Immature natural killer cell (primary cell): Measurements from ENCODE around the gene RHEBL1. TPM values are rescaled to one million over a fixed set of nuclear protein-coding genes. Genes with fewer than 3 reads are reported as not detected.
A peak's percentile ranks its signal among the peaks of the same experiment; 100 is the strongest.
"Not testable (repeated sequence)": the region's sequence is repeated elsewhere in the genome, so short reads cannot be mapped to it uniquely, and the experiment has no call there.

Experiments used
- DNase-seq, 3 donors: peaks; one replicate each; pipeline ENCODE4 v3.0.0; 2022; ENCODE audit warnings: mixed read lengths in 1 of 3
- H3K27ac Mint-ChIP-seq, 6 donors: one replicate each; pipeline ENCODE4 v1.8.0; 2020; ENCODE audit warnings: mixed read lengths in 6 of 6, mild to moderate bottlenecking in 5 of 6, inconsistent platforms in 4 of 6, moderate library complexity in 3 of 6
- H3K27me3 Mint-ChIP-seq, 3 donors: one replicate each; pipeline ENCODE4 v1.8.0; 2020 to 2021; ENCODE audit warnings: low read depth in 3 of 3, mild to moderate bottlenecking in 3 of 3, mixed read lengths in 3 of 3, moderate library complexity in 3 of 3, inconsistent platforms in 1 of 3
- H3K36me3 Mint-ChIP-seq, 3 donors: one replicate each; pipeline ENCODE4 v1.8.0; 2020; ENCODE audit warnings: mixed read lengths in 3 of 3, inconsistent platforms in 2 of 3, mild to moderate bottlenecking in 2 of 3
- H3K4me1 Mint-ChIP-seq, 2 donors: one replicate each; pipeline ENCODE4 v1.8.0; 2020; ENCODE audit warnings: inconsistent platforms in 2 of 2, mild to moderate bottlenecking in 2 of 2, mixed read lengths in 2 of 2, moderate library complexity in 1 of 2
- H3K4me3 Mint-ChIP-seq, 5 donors: one replicate each; pipeline ENCODE4 v1.8.0; 2020; ENCODE audit warnings: mild to moderate bottlenecking in 5 of 5, mixed read lengths in 5 of 5, inconsistent platforms in 3 of 5, moderate library complexity in 3 of 5
- H3K9me3 Mint-ChIP-seq, 6 donors: one replicate each; pipeline ENCODE4 v1.8.0; 2020; ENCODE audit warnings: mild to moderate bottlenecking in 6 of 6, mixed read lengths in 6 of 6, inconsistent platforms in 4 of 6, moderate library complexity in 3 of 6
- polyA plus RNA-seq, 3 donors: library from polyadenylated mRNA; unstranded; fragments of 300-500 nt; fragmentation: Illumina TruSeq; gene quantifications; one replicate each; pipeline ENCODE4 v1.2.3, GENCODE V29; 2021

Gene RHEBL1
- polyA plus RNA-seq, 3 donors from 2014 or later, result 11.0 to 22.5 (median 16.5) TPM

DNA sequence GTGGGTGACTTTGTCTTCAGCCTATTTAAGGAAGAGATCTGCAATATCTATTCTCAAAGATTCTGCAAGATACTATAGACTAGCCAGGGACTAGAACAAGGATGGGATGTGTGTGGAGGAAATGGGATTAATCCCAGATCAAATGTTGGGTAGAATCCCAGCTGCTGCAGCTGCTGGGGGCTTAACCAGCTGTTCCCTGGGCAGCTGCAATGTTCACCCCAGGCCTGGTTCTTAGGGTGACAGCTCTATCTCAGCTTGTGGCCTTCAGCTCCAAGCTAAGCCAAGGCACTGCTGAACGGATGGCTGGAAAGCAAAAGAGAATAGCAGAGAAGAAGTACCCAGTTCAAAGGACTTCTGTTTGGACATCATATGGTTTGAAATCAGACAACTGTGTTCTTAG is 10.0 kb upstream of the RHEBL1 start:
- no peak overlapping the region for H3K4me3 Mint-ChIP-seq
- no peak for DNase-seq
- H3K36me3 Mint-ChIP-seq, result no peaks in the 10 kb centered on the region
- peaks cover 2 to 7% (median 6%) of the 10 kb centered on the region in 3 donors for H3K27me3 Mint-ChIP-seq
- no peak overlapping the region for H3K27ac Mint-ChIP-seq
- no peaks in the 10 kb centered on the region for H3K4me1 Mint-ChIP-seq
- no peaks in the 10 kb centered on the region for H3K9me3 Mint-ChIP-seq

DNA sequence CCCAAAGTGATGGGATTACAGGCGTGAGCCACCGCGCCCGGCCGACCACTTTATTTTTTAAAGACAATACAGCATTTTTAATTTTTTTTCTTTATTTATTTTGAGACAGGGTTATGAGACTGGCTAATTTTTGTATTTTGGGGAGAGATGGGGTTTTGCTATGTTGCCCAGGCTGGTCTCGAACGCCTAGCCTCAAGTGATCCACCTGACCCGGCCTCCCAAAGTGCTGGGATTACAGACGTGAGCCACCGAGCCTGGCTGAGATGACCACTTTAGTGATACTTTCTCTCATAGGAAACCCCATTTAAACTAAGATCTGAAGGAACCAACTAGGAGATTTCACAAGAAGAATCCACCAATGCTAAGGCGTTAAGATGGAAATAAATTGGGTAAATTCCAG is 1.2 kb upstream of the RHEBL1 start:
- no peak for DNase-seq
- H3K9me3 Mint-ChIP-seq, result no peaks in the 10 kb centered on the region
- peaks cover 4 to 6% (median 4%) of the 10 kb centered on the region in 3 donors for H3K27me3 Mint-ChIP-seq
- H3K36me3 Mint-ChIP-seq, result no peaks in the 10 kb centered on the region
- peak overlapping the region in 2 of 6 donors; percentile 55 to 64 for H3K27ac Mint-ChIP-seq
- H3K4me1 Mint-ChIP-seq, result peaks cover 19 to 23% of the 10 kb centered on the region in 2 donors
- H3K4me3 Mint-ChIP-seq, result peak overlapping the region in 1 of 5 donors; percentile 36

DNA sequence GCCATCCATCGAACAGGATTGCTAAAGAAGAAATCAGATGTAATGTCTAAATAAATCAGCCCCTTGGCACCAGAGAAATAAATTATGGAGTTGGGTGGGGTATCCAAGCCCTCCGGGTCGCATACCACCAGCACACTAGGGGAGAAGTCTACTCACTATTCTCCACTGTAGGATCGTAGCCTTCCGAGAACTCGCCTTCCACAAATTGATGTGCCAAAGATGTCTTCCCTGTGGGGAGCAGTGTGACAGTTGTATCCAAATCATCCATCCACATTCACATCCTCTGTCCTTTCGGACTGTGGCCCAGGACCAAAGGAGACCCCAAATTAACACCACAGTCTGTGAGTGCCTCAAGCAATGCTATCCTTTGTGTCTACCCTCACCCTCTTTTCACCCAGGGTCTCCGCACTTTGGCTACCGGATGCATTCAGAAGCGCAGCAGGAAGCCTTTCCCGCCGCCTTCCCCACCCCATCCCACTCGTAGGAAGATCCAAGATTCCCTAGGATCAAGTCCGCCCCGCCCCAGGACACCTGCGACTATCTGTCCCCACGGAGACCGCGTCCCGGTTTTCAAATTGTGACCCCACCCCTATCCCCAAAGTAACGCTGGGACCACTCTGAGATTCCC is 786 bp downstream of the RHEBL1 start:
- Mint-ChIP-seq H3K27ac (peak overlapping the region; percentile 91 to 99 (median 98)), H3K27me3 (peaks cover 4 to 6% (median 4%) of the 10 kb centered on the region in 3 donors), H3K9me3 (no peaks in the 10 kb centered on the region), H3K4me3 (peak overlapping the region; percentile 93 to 100 (median 99)), H3K36me3 (no peaks in the 10 kb centered on the region), H3K4me1 (peaks cover 20 to 26% of the 10 kb centered on the region in 2 donors)
- DNase-seq, result no peak

DNA sequence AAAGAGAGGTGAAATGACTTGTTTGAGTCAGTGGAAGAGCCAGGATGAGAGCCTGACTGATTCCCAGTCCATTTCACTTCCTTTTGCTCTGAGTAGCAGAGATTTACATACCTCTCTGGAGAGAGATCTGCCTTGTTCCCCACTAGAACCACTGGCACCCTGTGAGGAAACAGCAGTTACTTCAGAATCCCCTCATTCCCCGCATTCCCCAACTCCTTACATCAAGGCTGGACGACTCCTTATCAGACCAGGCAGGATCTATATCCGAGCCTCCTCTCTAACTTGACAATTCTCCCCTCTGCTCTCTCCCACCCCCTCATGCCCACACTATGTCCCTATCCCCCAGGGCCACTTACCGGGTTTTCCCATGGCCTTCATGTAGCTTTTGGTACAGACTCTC is 3.7 kb downstream of the RHEBL1 start:
- peaks cover 27 to 34% of the 10 kb centered on the region in 2 donors for H3K4me1 Mint-ChIP-seq
- no peak overlapping the region for H3K4me3 Mint-ChIP-seq
- no peaks in the 10 kb centered on the region for H3K36me3 Mint-ChIP-seq
- H3K27me3 Mint-ChIP-seq, result peaks cover 6 to 9% (median 8%) of the 10 kb centered on the region in 3 donors
- no peaks in the 10 kb centered on the region for H3K9me3 Mint-ChIP-seq
- peak overlapping the region in 2 of 6 donors; percentile 2 to 67 for H3K27ac Mint-ChIP-seq
- no peak for DNase-seq

DNA sequence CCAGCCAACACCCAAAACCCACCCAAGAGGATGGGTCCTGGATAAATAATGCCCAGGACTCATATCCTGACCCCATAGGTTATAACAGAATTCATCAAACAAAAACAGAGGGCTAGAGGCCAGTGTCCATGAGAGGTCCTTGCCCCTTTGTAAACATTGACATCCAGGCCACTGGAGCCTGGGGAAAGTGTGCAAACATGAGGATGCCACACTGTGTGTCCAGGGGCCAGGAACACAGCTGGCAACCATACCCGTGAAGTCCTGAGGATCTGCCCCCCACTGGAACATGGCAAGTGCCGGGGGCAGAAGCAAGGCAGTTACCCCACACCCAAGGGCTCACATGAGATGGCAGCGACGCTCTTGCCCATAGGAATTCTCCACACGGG is 5.0 kb downstream of the RHEBL1 start:
- Mint-ChIP-seq H3K4me1 (peaks cover 28% of the 10 kb centered on the region in 2 donors), H3K36me3 (no peaks in the 10 kb centered on the region), H3K9me3 (no peaks in the 10 kb centered on the region), H3K27me3 (peaks cover 9 to 15% (median 14%) of the 10 kb centered on the region in 3 donors), H3K27ac (peak overlapping the region in 2 of 6 donors; percentile 26 to 37), H3K4me3 (no peak overlapping the region)
- DNase-seq, result no peak

DNA sequence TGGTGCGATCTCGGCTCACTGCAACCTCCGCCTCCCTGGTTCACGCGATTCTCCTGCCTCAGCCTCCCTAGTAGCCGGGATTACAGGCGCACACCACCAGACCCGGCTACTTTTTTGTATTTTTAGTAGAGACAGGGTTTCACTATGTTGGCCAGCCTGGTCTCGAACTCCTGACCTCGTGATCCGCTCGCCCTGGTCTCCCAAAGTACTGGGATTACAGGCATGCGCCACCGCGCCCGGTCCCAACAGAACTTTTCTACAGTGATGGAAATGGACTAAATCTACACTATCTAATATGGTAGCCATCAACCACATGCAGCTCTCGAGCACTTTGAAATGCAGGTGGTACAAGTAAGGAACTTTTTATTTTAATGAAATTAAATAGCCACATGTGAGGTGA is 7.9 kb downstream of the RHEBL1 start:
- H3K4me1 Mint-ChIP-seq, result peaks cover 42 to 43% of the 10 kb centered on the region in 2 donors
- H3K9me3 Mint-ChIP-seq, H3K36me3 Mint-ChIP-seq, H3K27ac Mint-ChIP-seq, DNase-seq: not testable (repeated sequence)
- H3K27me3 Mint-ChIP-seq, result peaks cover 7 to 22% (median 15%) of the 10 kb centered on the region in 3 donors
- peak overlapping the region in 4 of 5 donors; percentile 38 to 51 (median 44) for H3K4me3 Mint-ChIP-seq

DNA sequence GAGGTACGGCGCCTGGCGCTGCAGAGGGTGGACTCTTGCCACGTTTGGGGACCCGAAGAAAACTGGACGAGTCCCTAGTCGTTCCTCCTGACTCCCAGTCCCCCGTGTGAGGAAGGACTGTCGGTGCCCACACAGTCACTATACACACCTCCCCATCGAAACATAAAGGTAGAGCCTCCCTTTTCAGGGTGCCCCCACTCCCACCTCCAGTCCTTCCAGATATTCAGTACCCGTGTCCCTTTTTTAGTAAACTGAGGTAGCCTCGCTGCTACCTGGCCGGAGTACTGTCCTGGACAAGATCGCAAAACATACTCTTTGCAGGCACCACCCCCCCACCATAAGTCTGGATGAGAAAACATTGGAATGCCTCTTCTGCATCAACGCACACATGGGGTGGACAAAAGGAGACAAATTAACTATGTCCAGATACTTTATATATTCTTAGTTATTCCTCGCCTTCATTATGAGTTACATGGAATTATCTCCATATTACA is 8.6 kb downstream of the RHEBL1 start:
- Mint-ChIP-seq H3K9me3 (no peaks in the 10 kb centered on the region), H3K4me1 (peaks cover 49 to 50% of the 10 kb centered on the region in 2 donors), H3K4me3 (peak overlapping the region; percentile 94 to 98 (median 95)), H3K27me3 (peaks cover 7 to 22% (median 15%) of the 10 kb centered on the region in 3 donors), H3K27ac (peak overlapping the region; percentile 86 to 98 (median 96)), H3K36me3 (no peaks in the 10 kb centered on the region)
- DNase-seq, result no peak

DNA sequence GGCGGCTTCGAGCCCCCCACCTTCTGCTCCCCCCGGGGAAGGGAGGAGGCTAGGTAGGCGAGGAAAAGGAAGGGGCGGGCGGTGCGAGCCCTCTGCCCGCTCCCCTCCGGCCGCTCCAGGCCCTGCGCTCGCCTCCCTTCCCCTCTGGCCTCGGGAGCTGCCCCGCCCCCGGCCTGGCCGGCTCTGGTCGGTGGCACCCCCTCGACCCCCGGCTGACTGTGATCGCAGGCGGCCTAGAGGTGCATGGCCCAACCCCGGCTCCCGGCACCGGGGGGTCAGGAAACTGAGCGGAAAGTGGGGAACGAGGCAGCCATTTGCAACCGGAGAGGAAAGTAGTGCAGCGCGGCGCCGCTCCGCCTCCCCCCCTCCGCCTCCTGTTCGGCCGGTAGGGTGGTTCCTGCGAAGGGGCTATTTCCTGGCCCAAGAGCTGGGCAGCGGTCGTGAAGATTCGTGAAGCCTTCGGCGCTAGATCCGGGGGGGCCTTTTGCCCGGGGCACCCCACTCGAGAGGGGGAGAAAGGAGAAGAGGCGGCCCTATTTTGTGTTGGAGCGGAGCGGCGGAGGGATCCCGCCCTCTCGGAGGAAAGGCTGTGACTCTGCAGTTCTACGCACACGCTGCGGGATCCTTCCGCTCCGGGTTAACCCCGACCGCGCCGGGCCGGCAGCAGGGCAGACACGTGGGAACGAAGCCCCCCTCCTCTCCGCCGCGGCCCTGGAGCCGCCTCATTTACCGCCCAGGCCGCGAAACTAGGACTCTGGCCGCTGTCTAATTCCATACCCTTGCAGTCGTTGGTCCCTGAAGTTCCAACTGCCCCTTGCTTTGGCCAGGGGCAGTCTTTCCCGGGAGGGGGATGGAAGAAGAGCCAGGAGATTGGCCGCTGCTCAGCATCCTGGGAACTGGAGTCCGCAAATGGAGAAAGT is 9.3 kb downstream of the RHEBL1 start, which contains the start of gene KMT2D:
TSS of gene KMT2D (minus strand) at position 558 of the 920 bp plus-strand sequence. CDS start 5,470 bp downstream, outside the sequence.
- peak within 1 kb of the TSS; percentile 86 to 98 (median 96) for H3K27ac Mint-ChIP-seq
- peak within 1 kb of the TSS; percentile 94 to 98 (median 95) for H3K4me3 Mint-ChIP-seq
- H3K4me1 Mint-ChIP-seq, result peaks cover 56 to 57% of the 10 kb centered on the region in 2 donors
- no peaks in the 10 kb centered on the region for H3K36me3 Mint-ChIP-seq
- DNase-seq, result peak; percentile 89 to 92 (median 91)
- H3K27me3 Mint-ChIP-seq, result peaks cover 7 to 22% (median 15%) of the 10 kb centered on the region in 3 donors
- no peaks in the 10 kb centered on the region for H3K9me3 Mint-ChIP-seq

DNA sequence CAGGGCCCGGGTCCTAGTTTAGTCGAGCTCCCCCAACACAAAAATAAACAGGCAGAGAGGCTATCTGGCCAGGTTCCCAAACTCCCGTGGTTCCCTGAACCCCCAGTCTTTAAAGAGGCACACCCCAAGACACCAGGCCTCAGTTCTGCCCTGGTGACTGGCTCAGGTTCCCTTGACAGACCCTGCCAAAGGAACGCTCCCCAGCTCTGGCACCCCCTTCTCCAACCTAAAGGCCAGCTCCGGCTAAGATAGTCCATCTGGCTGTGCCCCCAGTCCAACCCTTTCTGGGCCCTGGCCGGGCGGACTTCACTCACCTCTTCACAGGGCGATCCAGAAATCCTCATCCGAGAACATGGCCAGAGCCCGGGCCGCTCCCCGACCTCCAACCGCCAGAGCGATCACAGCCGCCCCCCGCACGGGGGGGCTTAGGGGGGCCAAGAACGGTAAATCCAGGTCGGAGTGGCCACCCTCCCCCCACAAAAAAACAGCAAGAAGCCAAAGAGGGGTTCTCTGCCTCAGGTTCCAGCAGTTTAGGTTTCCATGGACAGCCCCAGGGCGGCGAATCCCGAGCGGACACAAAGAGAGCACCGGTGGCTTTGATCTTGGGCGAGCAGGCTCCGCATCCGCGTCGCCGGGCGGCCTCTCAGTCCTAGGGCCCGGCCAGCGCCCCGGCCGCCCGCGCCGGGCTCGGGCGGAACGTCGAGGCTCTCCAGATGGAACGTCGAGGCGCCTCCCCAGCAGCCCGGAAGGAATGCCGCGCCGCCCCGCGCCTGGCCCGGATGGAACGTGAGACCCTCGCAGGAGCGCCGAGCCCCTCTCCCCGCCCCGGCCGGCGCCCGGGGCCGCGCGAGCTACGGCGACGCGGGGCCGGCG is 10.2 kb downstream of the RHEBL1 start:
- H3K27ac Mint-ChIP-seq, result peak overlapping the region; percentile 50 to 92 (median 70)
- peaks cover 7 to 22% (median 15%) of the 10 kb centered on the region in 3 donors for H3K27me3 Mint-ChIP-seq
- H3K9me3 Mint-ChIP-seq, result no peaks in the 10 kb centered on the region
- peak; percentile 10 to 30 (median 22) for DNase-seq
- no peaks in the 10 kb centered on the region for H3K36me3 Mint-ChIP-seq
- peaks cover 66 to 67% of the 10 kb centered on the region in 2 donors for H3K4me1 Mint-ChIP-seq
- peak overlapping the region; percentile 90 to 92 (median 92) for H3K4me3 Mint-ChIP-seq

DNA sequence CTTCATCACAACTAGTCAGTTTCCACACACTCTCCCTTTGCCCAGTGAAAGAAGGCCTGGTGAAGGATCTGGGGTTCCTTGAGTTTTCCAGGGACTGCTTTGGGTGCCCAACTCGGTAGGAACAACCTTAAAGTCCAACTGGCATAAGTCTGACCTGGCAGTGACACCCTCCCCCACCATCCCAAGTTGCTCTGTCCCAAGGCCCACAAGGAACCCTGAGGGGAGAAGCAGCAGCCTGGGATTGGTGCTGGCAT is 10.8 kb downstream of the RHEBL1 start:
- no peaks in the 10 kb centered on the region for H3K36me3 Mint-ChIP-seq
- peak overlapping the region; percentile 90 to 92 (median 92) for H3K4me3 Mint-ChIP-seq
- H3K27ac Mint-ChIP-seq, result peak overlapping the region; percentile 50 to 92 (median 70)
- DNase-seq, result no peak
- H3K9me3 Mint-ChIP-seq, result no peaks in the 10 kb centered on the region
- H3K4me1 Mint-ChIP-seq, result peaks cover 64 to 68% of the 10 kb centered on the region in 2 donors
- peaks cover 9 to 22% (median 15%) of the 10 kb centered on the region in 3 donors for H3K27me3 Mint-ChIP-seq

DNA sequence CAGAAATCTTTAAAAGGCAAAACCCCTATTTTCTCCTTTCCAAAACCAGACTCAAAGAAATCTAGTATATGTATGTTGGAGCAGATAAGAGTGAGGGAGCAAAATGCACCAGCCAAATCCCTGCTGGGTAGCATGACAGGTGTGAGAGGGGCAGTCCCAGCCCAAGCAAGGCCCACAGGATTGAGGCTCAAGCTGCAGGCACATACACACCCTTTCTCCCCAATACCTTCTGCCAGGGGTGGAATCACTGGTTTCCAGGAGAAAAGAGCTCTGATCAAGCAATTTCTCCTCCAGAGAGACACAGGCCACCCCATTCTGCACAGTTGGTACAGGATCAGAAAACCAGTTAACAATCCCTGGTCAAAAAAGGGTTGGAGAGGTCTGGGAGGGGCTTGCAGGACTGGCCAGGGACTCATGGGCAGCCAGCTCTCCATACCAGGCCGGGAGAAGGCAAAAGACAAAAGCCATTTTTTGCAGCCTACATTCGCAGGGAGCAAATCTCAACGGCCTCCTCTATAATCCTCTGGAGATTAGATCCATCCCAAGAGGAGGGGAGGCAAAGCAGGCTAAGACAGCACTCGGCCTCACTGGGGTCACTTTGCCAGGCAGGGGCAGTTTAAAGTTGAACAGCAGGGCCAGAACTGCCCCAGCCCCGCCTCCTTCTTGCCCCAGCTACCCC is 11.3 kb downstream of the RHEBL1 start:
- DNase-seq, result no peak
- peaks cover 0 to 1% (median 1%) of the 10 kb centered on the region in 3 donors for H3K36me3 Mint-ChIP-seq
- peak overlapping the region; percentile 50 to 92 (median 70) for H3K27ac Mint-ChIP-seq
- peaks cover 9 to 22% (median 15%) of the 10 kb centered on the region in 3 donors for H3K27me3 Mint-ChIP-seq
- H3K4me3 Mint-ChIP-seq, result peak overlapping the region; percentile 90 to 92 (median 92)
- peaks cover 65 to 68% of the 10 kb centered on the region in 2 donors for H3K4me1 Mint-ChIP-seq
- no peaks in the 10 kb centered on the region for H3K9me3 Mint-ChIP-seq

DNA sequence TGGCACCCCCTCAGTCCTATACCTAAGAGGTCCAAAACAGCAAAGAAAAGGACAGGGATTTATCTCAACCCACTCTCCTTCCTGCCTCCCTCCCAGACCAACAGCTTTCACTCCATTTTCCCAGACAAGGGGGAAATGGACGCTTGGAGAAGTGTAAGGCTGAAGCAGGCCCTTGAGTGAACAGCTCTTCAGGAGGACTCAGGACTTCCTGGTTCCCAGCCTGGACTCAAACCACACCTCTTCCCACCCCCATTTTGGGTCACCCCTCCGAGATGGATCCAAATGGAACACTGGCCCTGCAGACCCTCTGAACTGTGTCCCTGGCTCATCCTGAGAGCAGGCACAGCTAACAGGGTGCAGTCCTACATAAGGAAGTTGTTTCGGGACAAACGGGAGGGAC is 11.9 kb downstream of the RHEBL1 start:
- DNase-seq, result no peak
- Mint-ChIP-seq H3K36me3 (peaks cover 0 to 7% (median 4%) of the 10 kb centered on the region in 3 donors), H3K4me3 (peak overlapping the region; percentile 90 to 92 (median 92))

More for the DNA sequence above, 11.9 kb downstream of the RHEBL1 start:
- Mint-ChIP-seq H3K4me1 (peaks cover 69 to 71% of the 10 kb centered on the region in 2 donors), H3K9me3 (no peaks in the 10 kb centered on the region), H3K27me3 (peaks cover 9 to 22% (median 16%) of the 10 kb centered on the region in 3 donors), H3K27ac (peak overlapping the region; percentile 50 to 92 (median 70))
